Iris pigment epithelial cell (primary cell): ENCODE measurements around the gene DAPK1.
A peak's percentile ranks its signal among the peaks of the same experiment; 100 is the strongest.

Source experiments
- DNase-seq: peaks from one replicate; pipeline ENCODE4 v3.0.0-alpha.2; 2011; ENCODE audit warnings: low read depth

DAPK1 gene

GRCh38 chr9:87712801-87713277 lies 215.2 kb downstream of the DAPK1 start:
- DNase-seq, result no peak

GRCh38 chr9:87713278-87713987 lies 215.8 kb downstream of the DAPK1 start:
- DNase-seq, result peak; percentile 100

- DNase-seq, result no peak
Measured at GRCh38 chr9:87713988-87714330, 216.3 kb downstream of the DAPK1 start.

GRCh38 chr9:87714819-87715218 lies 217.2 kb downstream of the DAPK1 start:
- peak; percentile 94 for DNase-seq

- no peak for DNase-seq
Measured at GRCh38 chr9:87716141-87716540, 218.5 kb downstream of the DAPK1 start.

- DNase-seq, result no peak
Measured at GRCh38 chr9:87717456-87717855, 219.8 kb downstream of the DAPK1 start.

GRCh38 chr9:87718231-87718630 lies 220.6 kb downstream of the DAPK1 start:
- DNase-seq, result no peak

GRCh38 chr9:87718852-87719612 lies 221.4 kb downstream of the DAPK1 start:
- no peak for DNase-seq

GRCh38 chr9:87720173-87720572 lies 222.5 kb downstream of the DAPK1 start:
- DNase-seq, result no peak

GRCh38 chr9:87722393-87723088 lies 224.9 kb downstream of the DAPK1 start:
- no peak for DNase-seq

GRCh38 chr9:87725356-87725899 lies 227.8 kb downstream of the DAPK1 start:
- peak; percentile 41 for DNase-seq

- peak; percentile 77 for DNase-seq
Measured at GRCh38 chr9:87725900-87726709, 228.4 kb downstream of the DAPK1 start, which contains the start of gene CTSL. TSS of gene CTSL (plus strand) at chr9:87726119. CDS start at chr9:87727604, 1,485 bp downstream.

GRCh38 chr9:87729246-87729645 lies 231.6 kb downstream of the DAPK1 start:
- DNase-seq, result no peak

- DNase-seq, result no peak
Measured at GRCh38 chr9:87731321-87731720, 233.7 kb downstream of the DAPK1 start.

GRCh38 chr9:87732344-87732743 lies 234.7 kb downstream of the DAPK1 start:
- DNase-seq, result no peak

GRCh38 chr9:87732756-87733155 lies 235.1 kb downstream of the DAPK1 start:
- DNase-seq, result no peak

GRCh38 chr9:87733273-87734052 lies 235.8 kb downstream of the DAPK1 start:
- no peak for DNase-seq

- no peak for DNase-seq
Measured at GRCh38 chr9:87734106-87734505, 236.4 kb downstream of the DAPK1 start.

GRCh38 chr9:87739546-87739945 lies 241.9 kb downstream of the DAPK1 start:
- no peak for DNase-seq

GRCh38 chr9:87740209-87740608 lies 242.5 kb downstream of the DAPK1 start:
- no peak for DNase-seq

- no peak for DNase-seq
Measured at GRCh38 chr9:87741326-87741725, 243.7 kb downstream of the DAPK1 start.
